ENCODE measurements around the gene C3orf70. TPM values are rescaled to one million over a fixed set of nuclear protein-coding genes. Genes with fewer than 3 reads are reported as not detected.

The C3orf70 gene
- total and polyA plus RNA-seq, 2 of the 8 experiments (the other 6 are each of a cell fraction or from before 2014, with no cell fraction given), result 1.7 to 2.0 TPM

DNA sequence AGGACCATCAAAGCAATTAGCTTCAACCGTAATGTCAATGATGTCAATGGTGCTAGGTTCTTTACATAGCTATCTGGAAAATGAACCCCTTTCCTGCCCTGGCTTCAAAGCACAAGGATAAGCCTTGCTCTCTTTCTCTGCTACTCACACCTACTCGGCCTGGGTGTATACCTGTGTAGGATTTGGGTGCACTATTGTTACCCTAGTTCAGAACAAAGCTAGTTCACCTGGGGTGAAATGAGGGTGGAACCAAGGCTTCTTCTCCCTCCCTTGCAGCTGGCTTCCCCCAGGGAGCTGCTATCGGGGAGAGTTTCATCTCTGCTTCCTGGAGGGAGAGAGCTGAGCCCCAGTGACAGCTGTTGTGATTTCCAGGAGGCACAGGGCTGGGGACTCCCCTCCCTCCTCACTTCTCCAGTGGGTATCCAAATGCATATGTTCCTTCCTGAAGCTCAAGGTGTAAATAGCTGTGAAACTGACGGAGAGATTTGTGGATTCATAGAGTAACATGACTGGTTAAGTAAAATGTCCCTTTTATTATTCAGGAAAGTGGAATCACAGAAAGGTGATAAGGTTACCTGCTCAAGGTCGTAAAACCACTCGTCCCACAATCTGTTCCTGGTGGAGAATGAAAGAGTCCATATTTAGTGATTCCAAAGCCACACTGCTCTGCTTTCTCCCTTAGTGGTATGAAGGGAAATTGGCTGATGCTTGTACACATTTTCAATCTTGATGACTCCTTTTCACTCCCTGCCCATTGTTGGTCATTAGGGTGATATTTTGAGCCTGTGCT lies 11.8 kb upstream of the C3orf70 start (continued):
- TF ChIP-seq KDM5A (IDR thresholded peaks at IDR 0.05; ENCODE audit: low read length), result no peak
- TF ChIP-seq BACH1 (IDR thresholded peaks at IDR 0.05; ENCODE audit: low read length), result no peak
